ENCODE measurements around the gene PACSIN1.

PACSIN1 gene

GRCh38 chr6:34584694-34585093 is 118.8 kb downstream of the PACSIN1 start:
- TF ChIP-seq CTCF (IDR thresholded peaks at IDR 0.05; ENCODE audit: low read depth, low read length) (no peak), MYC (IDR thresholded peaks at IDR 0.05; ENCODE audit: low read depth, low read length) (no peak), POLR2A (IDR thresholded peaks at IDR 0.05; ENCODE audit: extremely low read depth, insufficient read length) (no peak), MAX (IDR thresholded peaks at IDR 0.05; ENCODE audit: low read depth, low read length) (no peak)
- no peak for DNase-seq (ENCODE audit: low read depth)
- no peak overlapping the region for H3K4me3 ChIP-seq (ENCODE audit: low read depth, low read length)

Data from NB4 (cell line).